GM12878 (cell line): ENCODE measurements around the gene CDON. TPM values are rescaled to one million over a fixed set of nuclear protein-coding genes. Genes with fewer than 3 reads are reported as not detected.

Source experiments
- ATAC-seq: fragments of 200-7000 bp; cut with Tn5 transposase; 3 replicates; pipeline ENCODE4 v1.9.1; 2020; ENCODE audit warnings: mild to moderate bottlenecking, moderate library complexity
- BruUV-seq: library from RNA; stranded (reverse); fragments of 400-500 nt; replicated peaks from 2 replicates; lab custom pipeline; 2021; lab: Mats Ljungman, UMichigan
- CTCF ChIA-PET: fragments of 300-600 bp; sonication (Branson Sonifier 250); formaldehyde crosslinking; extraction: SDS; loops from one replicate; lab custom pipeline; 2021; ENCODE audit warnings: inconsistent platforms; lab: Yijun Ruan, JAX
- POLR2A ChIA-PET: fragments of 350-600 bp; formaldehyde crosslinking; extraction: SDS; loops from one replicate; lab custom pipeline; 2021; ENCODE audit warnings: inconsistent platforms; lab: Charles Lee
- RAD21 ChIA-PET: fragments of 300-600 bp; sonication (Branson Sonifier 250); formaldehyde crosslinking; loops from one replicate; lab custom pipeline; 2023; ENCODE audit warnings: antibody characterized with exemption; ENCODE audit not compliant: unreplicated experiment; lab: Charles Lee
- SMC1A ChIA-PET: fragments of 300-600 bp; sonication (Branson Sonifier 250); formaldehyde crosslinking; loops from one replicate; lab custom pipeline; 2023; ENCODE audit not compliant: unreplicated experiment, uncharacterized antibody; lab: Charles Lee
- DNase-seq: peaks from one replicate; pipeline ENCODE4 v3.0.0-alpha.2; 2011; ENCODE audit warnings: low read depth, low spot score
- FAIRE-seq: peaks from 3 replicates; lab custom pipeline; 2011; peaks lifted over from hg19 to GRCh38; lab: Jason Lieb, UNC
- H2AFZ ChIP-seq: 2 replicates; pipeline ENCODE4 v1.6.0; 2011; ENCODE audit warnings: low read depth, low read length, control low read depth; ENCODE audit not compliant: control insufficient read depth
- H3K27ac ChIP-seq: 2 replicates; pipeline ENCODE4 v1.5.1; 2011; ENCODE audit warnings: control low read depth; ENCODE audit not compliant: control insufficient read depth, insufficient read depth
- H3K27me3 ChIP-seq, 2 experiments: replicated peaks in 1 of 2; 2 replicates each; pipeline versions ENCODE4 v1.6.0 to v1.6.1; 2011; ENCODE audit warnings: low read length in 1 of 2; ENCODE audit not compliant: control insufficient read depth in 2 of 2, insufficient read depth in 2 of 2
- H3K36me3 ChIP-seq, 2 experiments: 2 replicates each; pipeline ENCODE4 v1.5.1; 2011; ENCODE audit warnings: low read length in 1 of 2; ENCODE audit not compliant: control insufficient read depth in 2 of 2, insufficient read depth in 2 of 2
- H3K4me1 ChIP-seq: 2 replicates; pipeline ENCODE4 v1.6.1; 2011; ENCODE audit warnings: mild to moderate bottlenecking, low read length, moderate library complexity, mixed read lengths; ENCODE audit not compliant: control insufficient read depth, insufficient read depth
- H3K4me2 ChIP-seq: 2 replicates; pipeline ENCODE4 v1.6.0; 2011; ENCODE audit warnings: control low read depth; ENCODE audit not compliant: control insufficient read depth, insufficient read depth
- H3K4me3 ChIP-seq: fragments of 200-600 bp; sonication (generic); 2 replicates; pipeline ENCODE4 v1.5.1; 2016
- H3K79me2 ChIP-seq: 2 replicates; pipeline ENCODE4 v1.6.0; 2011; ENCODE audit warnings: low read length; ENCODE audit not compliant: control insufficient read depth, insufficient read depth
- H3K9ac ChIP-seq: 2 replicates; pipeline ENCODE4 v1.8.0; 2011; ENCODE audit warnings: low read length, control low read depth, mixed read lengths; ENCODE audit not compliant: control insufficient read depth, insufficient read depth
- H3K9me3 ChIP-seq: replicated peaks from 3 replicates; pipeline ENCODE4 v1.5.1; 2011; ENCODE audit warnings: mild to moderate bottlenecking, low read length; ENCODE audit not compliant: control insufficient read depth, insufficient read depth
- H4K20me1 ChIP-seq: 2 replicates; pipeline ENCODE4 v1.6.0; 2011; ENCODE audit not compliant: control insufficient read depth, insufficient read depth
- ASH2L ChIP-seq: fragments of 300-600, 200-600 bp; sonication (generic); IDR thresholded peaks from 2 replicates; pipeline ENCODE4 v1.6.1; 2017; ENCODE audit warnings: low read depth, mild to moderate bottlenecking, borderline replicate concordance
- CREM ChIP-seq: IDR thresholded peaks from 2 replicates; pipeline ENCODE4 v1.6.1; 2014; ENCODE audit warnings: antibody characterized with exemption, low read depth
- MTA3 ChIP-seq: IDR thresholded peaks from 2 replicates; pipeline ENCODE4 v1.6.1; 2012; ENCODE audit warnings: low read length, inconsistent platforms, borderline replicate concordance
- NKRF ChIP-seq: fragments of 450-650 bp; conservative IDR thresholded peaks from 2 replicates; pipeline ENCODE4 v1.6.1; 2017; ENCODE audit warnings: mild to moderate bottlenecking, moderate library complexity
- PRDM15 ChIP-seq: fragments of 450-650 bp; formaldehyde crosslinking; IDR thresholded peaks from 2 replicates; pipeline ENCODE4 v1.4.0; 2020; ENCODE audit warnings: mild to moderate bottlenecking, moderate library complexity
- RFX5 ChIP-seq: IDR thresholded peaks from 2 replicates; pipeline ENCODE4 v1.6.1; 2011; ENCODE audit warnings: low read depth, low read length, improper control_type of control experiment
- SMARCA5 ChIP-seq: fragments of 450-650 bp; IDR thresholded peaks from 2 replicates; pipeline ENCODE4 v1.6.1; 2017; ENCODE audit warnings: mild to moderate bottlenecking
- ZNF217 ChIP-seq: fragments of 450-650 bp; IDR thresholded peaks from 2 replicates; pipeline ENCODE4 v1.6.1; 2017; ENCODE audit warnings: antibody characterized with exemption, mild to moderate bottlenecking
- WGBS: methylation state at CpG from one replicate; pipeline ENCODE4 v1.1.6; 2016; ENCODE audit warnings: low lambda C conversion rate; ENCODE audit not compliant: insufficient replicate concordance, insufficient coverage; ENCODE audit errors: missing lambda C conversion rate; 5-methylcytosine and 5-hydroxymethylcytosine counted together
- in situ Hi-C: fragments of 300-500 bp; cut with MboI; formaldehyde crosslinking; loops from 9 replicates; pipeline ENCODE4 v1.14.3; 2018; ENCODE audit warnings: mixed read lengths
- intact Hi-C: fragments of 100-400 bp; cut with micrococcal nuclease; formaldehyde crosslinking; loops from one replicate; pipeline ENCODE4 v1.14.2; 2022; ENCODE audit not compliant: unreplicated experiment
- polyA plus RNA-seq, 11 experiments: library from polyadenylated mRNA; depleted of rRNA in 4 of 11; unstranded in 6 of 11; stranded (reverse) in 5 of 11; fragments of >200 nt; fragmentation: Nextera tagmentation in 4 of 11; fragmentation: Illumina TruSeq in 1 of 11; extraction: Ambion mirVana in 4 of 11; extraction: Trizol in 1 of 11; gene quantifications; 1 replicate in 1 of 11; 2 replicates in 10 of 11; pipeline versions ENCODE4 v1.2.1 to v1.2.3, GENCODE V29; 2011 to 2016; ENCODE audit warnings: inconsistent platforms in 2 of 11, missing spikeins in 2 of 11, low read depth in 1 of 11
- total RNA-seq, 4 experiments: library from RNA; depleted of rRNA in 3 of 4; stranded (reverse); fragments of >200 nt in 3 of 4; fragmentation: Illumina TruSeq in 1 of 4; extraction: Trizol in 1 of 4; gene quantifications; 2 replicates each; pipeline versions ENCODE4 v1.2.1 to v1.2.3, GENCODE V29; 2013 to 2021
- TF ChIP-seq, protein P1 (sequence below): fragments of 450-650 bp; IDR thresholded peaks from 2 replicates; pipeline ENCODE4 v1.6.1; 2017; ENCODE audit warnings: mild to moderate bottlenecking
- TF ChIP-seq, protein P2 (sequence below): IDR thresholded peaks from 2 replicates; pipeline ENCODE4 v1.6.1; 2011; ENCODE audit warnings: low read depth, mild to moderate bottlenecking, low read length, moderate library complexity, borderline replicate concordance; ENCODE audit errors: extremely low read depth

The CDON gene
- total and polyA plus RNA-seq, 10 of the 15 experiments (the other 5 are each of a cell fraction or from before 2014, with no cell fraction given) = 0.07 to 4.2 (median 0.36) TPM

GRCh38 chr11:125923633-125924032, 139.0 kb downstream of the CDON start:
- no peaks in the 10 kb centered on the region for H3K79me2 ChIP-seq
- WGBS = 67% methylated on average over 8 of the region's 8 CpGs
- H3K4me2 ChIP-seq = no peak overlapping the region
- no peak for ATAC-seq
- H3K9me3 ChIP-seq = no peaks in the 10 kb centered on the region
- H3K27ac ChIP-seq = no peak overlapping the region
- H3K36me3 ChIP-seq = no peaks in the 10 kb centered on the region
- DNase-seq = no peak
- ChIA-PET POLR2A (no interaction called here), SMC1A (interaction anchor here (0.6 to 6.3 kb wide), 6 partner anchors 13 to 271 kb away, joined by 3 to 61 read pairs (median 4); no protein-coding TSS in a partner anchor), CTCF (interaction anchor here (0.6 to 5.9 kb wide), 12 partner anchors 11 to 557 kb away, joined by 3 to 120 read pairs (median 5); partner anchors contain the start of gene PUS3), RAD21 (interaction anchor here (2.0 to 3.7 kb wide), 2 partner anchors 266 to 270 kb away, joined by 6 to 27 read pairs; no protein-coding TSS in a partner anchor)
- H3K4me3 ChIP-seq = no peak overlapping the region
- TF ChIP-seq, protein P1, sequence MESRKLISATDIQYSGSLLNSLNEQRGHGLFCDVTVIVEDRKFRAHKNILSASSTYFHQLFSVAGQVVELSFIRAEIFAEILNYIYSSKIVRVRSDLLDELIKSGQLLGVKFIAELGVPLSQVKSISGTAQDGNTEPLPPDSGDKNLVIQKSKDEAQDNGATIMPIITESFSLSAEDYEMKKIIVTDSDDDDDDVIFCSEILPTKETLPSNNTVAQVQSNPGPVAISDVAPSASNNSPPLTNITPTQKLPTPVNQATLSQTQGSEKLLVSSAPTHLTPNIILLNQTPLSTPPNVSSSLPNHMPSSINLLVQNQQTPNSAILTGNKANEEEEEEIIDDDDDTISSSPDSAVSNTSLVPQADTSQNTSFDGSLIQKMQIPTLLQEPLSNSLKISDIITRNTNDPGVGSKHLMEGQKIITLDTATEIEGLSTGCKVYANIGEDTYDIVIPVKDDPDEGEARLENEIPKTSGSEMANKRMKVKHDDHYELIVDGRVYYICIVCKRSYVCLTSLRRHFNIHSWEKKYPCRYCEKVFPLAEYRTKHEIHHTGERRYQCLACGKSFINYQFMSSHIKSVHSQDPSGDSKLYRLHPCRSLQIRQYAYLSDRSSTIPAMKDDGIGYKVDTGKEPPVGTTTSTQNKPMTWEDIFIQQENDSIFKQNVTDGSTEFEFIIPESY = no peak
- no peak for TF ChIP-seq ASH2L
- TF ChIP-seq CREM = no peak
- TF ChIP-seq, protein P2, sequence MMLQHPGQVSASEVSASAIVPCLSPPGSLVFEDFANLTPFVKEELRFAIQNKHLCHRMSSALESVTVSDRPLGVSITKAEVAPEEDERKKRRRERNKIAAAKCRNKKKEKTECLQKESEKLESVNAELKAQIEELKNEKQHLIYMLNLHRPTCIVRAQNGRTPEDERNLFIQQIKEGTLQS = no peak
- no peak for TF ChIP-seq PRDM15
- no peak for TF ChIP-seq NKRF
- TF ChIP-seq MTA3 = no peak
- no peak for TF ChIP-seq SMARCA5
- TF ChIP-seq RFX5 = no peak
- no peak for TF ChIP-seq ZNF217
- H3K9ac ChIP-seq = no peak overlapping the region
- in situ Hi-C loops = loop anchor here (5.0 kb wide), 1 partner anchor 269 kb away; no protein-coding TSS in a partner anchor
- intact Hi-C loops = loop anchor here (1.0 to 10.0 kb wide), 4 partner anchors 139 to 391 kb away; partner anchors contain the start of gene CDON
- FAIRE-seq = no peak
- no TSS peak for BruUV-seq
- no peaks in the 10 kb centered on the region for H3K27me3 ChIP-seq
- H3K4me1 ChIP-seq = no peaks in the 10 kb centered on the region
- H2AFZ ChIP-seq = no peak overlapping the region
- H4K20me1 ChIP-seq = no peaks in the 10 kb centered on the region
